Panc1 (cell line): ENCODE measurements around the gene CCDC107. TPM values are rescaled to one million over a fixed set of nuclear protein-coding genes. Genes with fewer than 3 reads are reported as not detected.

Source experiments
- ATAC-seq: fragments of 200-7000 bp; cut with Tn5 transposase; 2 replicates; pipeline ENCODE4 v1.9.1; 2020; ENCODE audit warnings: mild to moderate bottlenecking, moderate library complexity
- BruUV-seq: library from RNA; stranded (reverse); fragments of 400-500 nt; replicated peaks from 2 replicates; lab custom pipeline; 2021; lab: Mats Ljungman, UMichigan
- CTCF ChIA-PET: fragments of 300-600 bp; sonication (Branson Sonifier 250); formaldehyde crosslinking; loops from one replicate; lab custom pipeline; 2022; ENCODE audit warnings: antibody characterized with exemption; lab: Charles Lee
- POLR2A ChIA-PET: fragments of 300-600 bp; sonication (Branson Sonifier 250); formaldehyde crosslinking; loops from one replicate; lab custom pipeline; 2022; ENCODE audit warnings: antibody characterized with exemption; lab: Charles Lee
- DNase-seq: peaks from one replicate; pipeline ENCODE4 v3.0.0-alpha.2; 2010; ENCODE audit warnings: low read depth, low spot score
- H3K27ac ChIP-seq: 2 replicates; pipeline ENCODE4 v1.5.1; 2011; ENCODE audit warnings: mild to moderate bottlenecking, low read length, inconsistent platforms
- H3K27me3 ChIP-seq: fragments of 200-500 bp; sonication (Bioruptor generic); 2 replicates; pipeline ENCODE4 v1.6.0; 2014; ENCODE audit warnings: low read length, inconsistent platforms; ENCODE audit not compliant: control insufficient read depth, insufficient read depth
- H3K36me3 ChIP-seq: fragments of 200-500 bp; sonication (Bioruptor generic); 2 replicates; pipeline ENCODE4 v1.5.1; 2014; ENCODE audit warnings: inconsistent platforms, mild to moderate bottlenecking, low read length, moderate library complexity; ENCODE audit not compliant: control insufficient read depth, insufficient read depth
- H3K4me1 ChIP-seq: 2 replicates; pipeline ENCODE4 v1.5.1; 2011; ENCODE audit warnings: inconsistent platforms, mild to moderate bottlenecking, low read length, moderate library complexity; ENCODE audit not compliant: control insufficient read depth, insufficient read depth
- H3K4me3 ChIP-seq, 2 experiments: 2 replicates each; pipeline ENCODE4 v1.5.1; 2011 to 2012; ENCODE audit warnings: low read depth in 2 of 2, low read length in 2 of 2, mild to moderate bottlenecking in 2 of 2, inconsistent platforms in 1 of 2, moderate library complexity in 1 of 2
- H3K9me3 ChIP-seq: fragments of 200-500 bp; sonication (Bioruptor generic); 2 replicates; pipeline ENCODE4 v1.5.1; 2014; ENCODE audit warnings: low read depth, mild to moderate bottlenecking, inconsistent platforms, low read length, moderate library complexity; ENCODE audit not compliant: control insufficient read depth, insufficient read depth
- POLR2AphosphoS5 ChIP-seq: IDR thresholded peaks from 2 replicates; pipeline ENCODE4 v1.6.1; 2012; ENCODE audit warnings: mild to moderate bottlenecking, low read depth, low read length, moderate library complexity
- SIN3A ChIP-seq: IDR thresholded peaks from 2 replicates; pipeline ENCODE4 v1.6.1; 2012; ENCODE audit warnings: low read depth, mild to moderate bottlenecking, low read length, moderate library complexity, borderline replicate concordance; ENCODE audit not compliant: insufficient read depth
- TCF7L2 ChIP-seq: IDR thresholded peaks from 2 replicates; pipeline ENCODE4 v1.6.1; 2011; ENCODE audit warnings: mild to moderate bottlenecking, low read depth, low read length, inconsistent platforms
- in situ Hi-C: cut with HindIII; loops from 2 replicates; pipeline ENCODE4 v1.10.0; 2016; ENCODE audit warnings: low sequenced_read_pairs, low pct_unique_long_range_greater_than_20kb
- intact Hi-C: fragments of 100-400 bp; cut with micrococcal nuclease; formaldehyde crosslinking; loops from one replicate; pipeline ENCODE4 v1.10.0; 2022; ENCODE audit not compliant: unreplicated experiment
- total RNA-seq: library from RNA; stranded (reverse); gene quantifications from one replicate; pipeline ENCODE4 v1.2.1, GENCODE V29; 2021; ENCODE audit not compliant: unreplicated experiment
- TF ChIP-seq, protein P1 (sequence below): fragments of 450-650 bp; IDR thresholded peaks from 2 replicates; pipeline ENCODE4 v1.5.1; 2017; ENCODE audit warnings: mild to moderate bottlenecking
- TF ChIP-seq, protein P2 (sequence below), 2 experiments: IDR thresholded peaks; 2 replicates each; pipeline ENCODE4 v1.6.1; 2011 to 2012; ENCODE audit warnings: low read depth in 2 of 2, control low read depth in 1 of 2, low read length in 1 of 2, mild to moderate bottlenecking in 1 of 2, moderate library complexity in 1 of 2; ENCODE audit not compliant: insufficient read depth in 1 of 2

CCDC107 gene
- total RNA-seq, 1 experiment from 2014 or later = 39.9 TPM

DNA sequence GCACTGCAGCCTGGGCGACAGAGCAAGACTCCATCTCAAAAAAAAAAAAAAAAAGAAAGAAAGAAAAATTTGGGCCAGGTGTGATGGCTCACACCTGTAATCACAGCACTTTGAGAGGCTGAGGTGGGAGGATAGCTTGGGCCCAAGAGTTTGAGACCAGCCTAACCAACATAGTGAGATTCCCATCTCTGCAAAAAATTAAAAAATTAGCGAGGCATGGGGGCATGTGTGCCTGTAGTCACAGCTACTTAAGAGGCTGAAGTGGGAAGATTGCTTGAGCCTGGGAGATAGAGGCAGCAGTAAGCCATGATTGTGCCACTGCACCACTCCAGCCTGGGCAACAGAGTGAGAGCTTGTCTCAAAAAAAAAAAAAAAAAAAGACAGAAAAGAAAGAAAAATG is 4.5 kb upstream of the CCDC107 start:
- peaks cover 3% of the 10 kb centered on the region; the same call in 1 of the 2 replicates for H3K4me1 ChIP-seq
- ATAC-seq (no peak), DNase-seq (no peak)
- no peaks in the 10 kb centered on the region for H3K9me3 ChIP-seq
- no TSS peak for BruUV-seq
- TF ChIP-seq POLR2AphosphoS5 = no peak
- TF ChIP-seq, protein P1, sequence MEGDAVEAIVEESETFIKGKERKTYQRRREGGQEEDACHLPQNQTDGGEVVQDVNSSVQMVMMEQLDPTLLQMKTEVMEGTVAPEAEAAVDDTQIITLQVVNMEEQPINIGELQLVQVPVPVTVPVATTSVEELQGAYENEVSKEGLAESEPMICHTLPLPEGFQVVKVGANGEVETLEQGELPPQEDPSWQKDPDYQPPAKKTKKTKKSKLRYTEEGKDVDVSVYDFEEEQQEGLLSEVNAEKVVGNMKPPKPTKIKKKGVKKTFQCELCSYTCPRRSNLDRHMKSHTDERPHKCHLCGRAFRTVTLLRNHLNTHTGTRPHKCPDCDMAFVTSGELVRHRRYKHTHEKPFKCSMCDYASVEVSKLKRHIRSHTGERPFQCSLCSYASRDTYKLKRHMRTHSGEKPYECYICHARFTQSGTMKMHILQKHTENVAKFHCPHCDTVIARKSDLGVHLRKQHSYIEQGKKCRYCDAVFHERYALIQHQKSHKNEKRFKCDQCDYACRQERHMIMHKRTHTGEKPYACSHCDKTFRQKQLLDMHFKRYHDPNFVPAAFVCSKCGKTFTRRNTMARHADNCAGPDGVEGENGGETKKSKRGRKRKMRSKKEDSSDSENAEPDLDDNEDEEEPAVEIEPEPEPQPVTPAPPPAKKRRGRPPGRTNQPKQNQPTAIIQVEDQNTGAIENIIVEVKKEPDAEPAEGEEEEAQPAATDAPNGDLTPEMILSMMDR = no peak
- no peaks in the 10 kb centered on the region for H3K27me3 ChIP-seq
- in situ Hi-C loops (no loop called here), intact Hi-C loops (loop anchor here (10.0 kb wide), 1 partner anchor 161 kb away; the partner anchor contains the start of genes HINT2 and SPAG8)
- ChIA-PET POLR2A (no interaction called here), CTCF (interaction anchor here (0.6 to 0.7 kb wide), 3 partner anchors 32 to 229 kb away, joined by 3 to 8 read pairs (median 3); no protein-coding TSS in a partner anchor)
- no peak overlapping the region for H3K27ac ChIP-seq
- H3K36me3 ChIP-seq = no peaks in the 10 kb centered on the region
- no peak overlapping the region for H3K4me3 ChIP-seq

DNA sequence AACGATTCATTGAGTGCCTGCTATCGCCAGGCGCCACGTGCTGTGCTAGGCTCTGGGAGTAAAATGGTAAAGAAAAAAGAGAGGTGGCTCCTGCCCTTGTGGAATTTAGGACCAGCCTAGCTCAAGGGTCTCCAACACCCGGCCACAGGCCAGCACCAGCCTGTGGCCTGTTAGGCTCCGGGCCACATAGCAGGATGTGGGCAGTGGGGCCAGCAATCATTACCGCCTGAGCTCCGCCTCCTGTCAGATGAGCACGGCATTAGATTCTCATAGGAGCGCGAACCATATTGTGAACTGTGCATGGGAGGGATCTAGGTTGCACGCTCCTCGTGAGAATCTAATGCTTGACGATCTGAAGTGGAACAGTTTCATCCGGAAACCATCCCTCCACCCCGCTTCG is 1.7 kb upstream of the CCDC107 start:
- in situ Hi-C loops (no loop called here), intact Hi-C loops (loop anchor here (5.0 to 10.0 kb wide), 3 partner anchors 36 to 158 kb away; partner anchors contain the start of genes HINT2 and SPAG8)
- BruUV-seq = no TSS peak
- no peak for TF ChIP-seq POLR2AphosphoS5
- TF ChIP-seq, protein P2, sequence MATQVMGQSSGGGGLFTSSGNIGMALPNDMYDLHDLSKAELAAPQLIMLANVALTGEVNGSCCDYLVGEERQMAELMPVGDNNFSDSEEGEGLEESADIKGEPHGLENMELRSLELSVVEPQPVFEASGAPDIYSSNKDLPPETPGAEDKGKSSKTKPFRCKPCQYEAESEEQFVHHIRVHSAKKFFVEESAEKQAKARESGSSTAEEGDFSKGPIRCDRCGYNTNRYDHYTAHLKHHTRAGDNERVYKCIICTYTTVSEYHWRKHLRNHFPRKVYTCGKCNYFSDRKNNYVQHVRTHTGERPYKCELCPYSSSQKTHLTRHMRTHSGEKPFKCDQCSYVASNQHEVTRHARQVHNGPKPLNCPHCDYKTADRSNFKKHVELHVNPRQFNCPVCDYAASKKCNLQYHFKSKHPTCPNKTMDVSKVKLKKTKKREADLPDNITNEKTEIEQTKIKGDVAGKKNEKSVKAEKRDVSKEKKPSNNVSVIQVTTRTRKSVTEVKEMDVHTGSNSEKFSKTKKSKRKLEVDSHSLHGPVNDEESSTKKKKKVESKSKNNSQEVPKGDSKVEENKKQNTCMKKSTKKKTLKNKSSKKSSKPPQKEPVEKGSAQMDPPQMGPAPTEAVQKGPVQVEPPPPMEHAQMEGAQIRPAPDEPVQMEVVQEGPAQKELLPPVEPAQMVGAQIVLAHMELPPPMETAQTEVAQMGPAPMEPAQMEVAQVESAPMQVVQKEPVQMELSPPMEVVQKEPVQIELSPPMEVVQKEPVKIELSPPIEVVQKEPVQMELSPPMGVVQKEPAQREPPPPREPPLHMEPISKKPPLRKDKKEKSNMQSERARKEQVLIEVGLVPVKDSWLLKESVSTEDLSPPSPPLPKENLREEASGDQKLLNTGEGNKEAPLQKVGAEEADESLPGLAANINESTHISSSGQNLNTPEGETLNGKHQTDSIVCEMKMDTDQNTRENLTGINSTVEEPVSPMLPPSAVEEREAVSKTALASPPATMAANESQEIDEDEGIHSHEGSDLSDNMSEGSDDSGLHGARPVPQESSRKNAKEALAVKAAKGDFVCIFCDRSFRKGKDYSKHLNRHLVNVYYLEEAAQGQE (IDR thresholded peaks at IDR 0.05; ENCODE audit: insufficient read depth in 1 of 2, low read depth in 2 of 2, low read length in 1 of 2) = no peak
- no peak for TF ChIP-seq TCF7L2
- TF ChIP-seq, protein P1 = no peak
- TF ChIP-seq SIN3A = no peak
- CTCF ChIA-PET = no interaction called here
- Histone ChIP-seq H3K4me3 (peak overlapping the region in 1 of 2 experiments; percentile 70; a peak in 1 of 4 replicates), H3K4me1 (peaks cover 27% of the 10 kb centered on the region), H3K27me3 (no peaks in the 10 kb centered on the region), H3K27ac (no peak overlapping the region), H3K9me3 (no peaks in the 10 kb centered on the region), H3K36me3 (peaks cover 2% of the 10 kb centered on the region)
- POLR2A ChIA-PET = interaction anchor here (0.6 kb wide), 1 partner anchor 30 kb away, joined by 14 read pairs; no protein-coding TSS in a partner anchor
- ATAC-seq (no peak), DNase-seq (no peak)
